ENCODE results near the gene CD151. TPM values are rescaled to one million over a fixed set of nuclear protein-coding genes. Genes with fewer than 3 reads are reported as not detected.

Gene CD151
- total RNA-seq, 1 experiment from 2014 or later, result 127 TPM

DNA sequence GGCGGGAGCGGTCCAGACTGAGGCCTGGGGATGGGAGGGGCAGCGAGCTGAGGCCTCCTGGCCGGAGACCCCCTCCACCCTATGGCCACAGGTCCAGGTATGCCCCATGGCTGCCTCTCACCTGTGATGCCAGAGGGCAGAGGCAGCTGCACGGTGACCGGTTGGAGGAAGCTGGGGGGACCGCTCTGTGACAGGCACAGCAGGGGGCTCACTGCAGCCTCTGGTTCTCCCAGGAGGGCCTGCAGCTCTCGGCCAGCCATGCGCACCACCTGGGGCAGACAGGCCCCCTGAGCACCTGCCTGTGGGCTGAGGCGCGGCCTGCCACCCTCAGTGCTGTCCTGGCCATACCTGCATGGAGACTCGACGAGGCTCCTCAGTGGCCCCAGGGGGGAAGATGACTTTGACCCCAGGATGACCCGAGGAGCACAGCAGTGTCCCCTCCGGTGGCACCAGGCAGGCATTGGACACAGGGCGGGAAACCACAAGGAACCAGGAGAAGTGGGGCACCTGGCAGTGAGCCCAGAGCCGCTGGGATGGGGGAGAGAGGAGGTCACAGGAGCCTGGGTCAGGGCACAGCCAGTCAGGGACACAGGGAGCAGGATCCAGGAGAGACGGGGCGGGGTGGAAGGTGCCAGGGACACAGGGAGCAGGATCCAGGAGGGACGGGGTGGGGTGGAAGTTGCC, 31.5 kb upstream of the CD151 start:
- ChIA-PET POLR2A (ENCODE audit: low non-redundant PET) (no interaction called here), CTCF (no interaction called here)
- DNase-seq (ENCODE audit: low spot score), result no peak
- Histone ChIP-seq H3K27me3 (replicated peaks; ENCODE audit: insufficient read depth, low read depth, low read length, poor library complexity) (no peaks in the 10 kb centered on the region), H3K4me3 (ENCODE audit: low read depth, low read length, poor library complexity, severe bottlenecking) (no peak overlapping the region), H3K36me3 (ENCODE audit: insufficient read depth, low read length, poor library complexity, severe bottlenecking) (peaks cover 13% of the 10 kb centered on the region), H3K27ac (ENCODE audit: low read depth, low read length, poor library complexity, severe bottlenecking) (no peak overlapping the region), H3K9me3 (ENCODE audit: low read depth, low read length, poor library complexity, severe bottlenecking) (no peaks in the 10 kb centered on the region), H3K4me1 (ENCODE audit: insufficient read depth, low read length, poor library complexity, severe bottlenecking) (no peaks in the 10 kb centered on the region)
- no TSS peak for BruUV-seq (replicated peaks)
- intact Hi-C loops (cut with micrococcal nuclease; ENCODE audit: unreplicated experiment), result no loop called here
- TF ChIP-seq EZH2 (IDR thresholded peaks at IDR 0.05; ENCODE audit: borderline replicate concordance, low read depth, low read length, poor library complexity, severe bottlenecking), result no peak
- TF ChIP-seq, protein P1, sequence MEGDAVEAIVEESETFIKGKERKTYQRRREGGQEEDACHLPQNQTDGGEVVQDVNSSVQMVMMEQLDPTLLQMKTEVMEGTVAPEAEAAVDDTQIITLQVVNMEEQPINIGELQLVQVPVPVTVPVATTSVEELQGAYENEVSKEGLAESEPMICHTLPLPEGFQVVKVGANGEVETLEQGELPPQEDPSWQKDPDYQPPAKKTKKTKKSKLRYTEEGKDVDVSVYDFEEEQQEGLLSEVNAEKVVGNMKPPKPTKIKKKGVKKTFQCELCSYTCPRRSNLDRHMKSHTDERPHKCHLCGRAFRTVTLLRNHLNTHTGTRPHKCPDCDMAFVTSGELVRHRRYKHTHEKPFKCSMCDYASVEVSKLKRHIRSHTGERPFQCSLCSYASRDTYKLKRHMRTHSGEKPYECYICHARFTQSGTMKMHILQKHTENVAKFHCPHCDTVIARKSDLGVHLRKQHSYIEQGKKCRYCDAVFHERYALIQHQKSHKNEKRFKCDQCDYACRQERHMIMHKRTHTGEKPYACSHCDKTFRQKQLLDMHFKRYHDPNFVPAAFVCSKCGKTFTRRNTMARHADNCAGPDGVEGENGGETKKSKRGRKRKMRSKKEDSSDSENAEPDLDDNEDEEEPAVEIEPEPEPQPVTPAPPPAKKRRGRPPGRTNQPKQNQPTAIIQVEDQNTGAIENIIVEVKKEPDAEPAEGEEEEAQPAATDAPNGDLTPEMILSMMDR (conservative IDR thresholded peaks at IDR 0.05; ENCODE audit: low read depth, low read length), result no peak

DNA sequence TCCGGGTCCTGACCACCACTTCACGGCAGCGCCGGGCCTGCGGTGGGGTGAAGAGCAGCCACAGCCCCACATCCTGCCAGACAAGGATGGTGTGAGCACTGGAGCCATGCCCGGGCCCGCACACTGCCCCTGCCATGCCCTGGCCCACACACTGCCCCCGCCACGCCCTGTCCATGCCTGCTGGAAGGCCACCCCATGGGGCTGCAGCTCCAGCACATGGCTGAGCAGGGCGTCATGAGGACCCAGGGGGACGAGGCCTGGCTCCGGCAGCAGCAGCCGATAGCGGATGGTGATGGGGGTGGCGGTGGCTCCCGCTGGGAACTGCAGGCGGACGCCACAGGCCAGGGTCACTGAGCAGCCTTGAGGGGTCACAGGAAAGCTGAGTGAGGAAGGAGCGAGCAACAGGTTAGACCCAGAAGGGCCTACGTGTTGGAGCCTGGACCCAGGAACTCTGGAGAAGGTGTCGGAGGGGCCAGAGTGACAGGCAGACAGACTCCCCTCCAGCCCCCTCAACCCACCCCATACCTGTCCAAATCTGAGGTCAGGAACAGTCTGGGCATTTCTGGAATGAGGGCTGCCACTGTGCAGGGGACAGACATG, 30.6 kb upstream of the CD151 start:
- CTCF ChIA-PET, result no interaction called here
- no peak for DNase-seq (ENCODE audit: low spot score)
- Histone ChIP-seq H3K27me3 (replicated peaks; ENCODE audit: insufficient read depth, low read depth, low read length, poor library complexity) (no peaks in the 10 kb centered on the region), H3K4me1 (ENCODE audit: insufficient read depth, low read length, poor library complexity, severe bottlenecking) (no peaks in the 10 kb centered on the region), H3K36me3 (ENCODE audit: insufficient read depth, low read length, poor library complexity, severe bottlenecking) (peaks cover 13% of the 10 kb centered on the region), H3K27ac (ENCODE audit: low read depth, low read length, poor library complexity, severe bottlenecking) (no peak overlapping the region), H3K9me3 (ENCODE audit: low read depth, low read length, poor library complexity, severe bottlenecking) (no peaks in the 10 kb centered on the region), H3K4me3 (ENCODE audit: low read depth, low read length, poor library complexity, severe bottlenecking) (no peak overlapping the region)
- TF ChIP-seq, protein P1 (conservative IDR thresholded peaks at IDR 0.05; ENCODE audit: low read depth, low read length), result no peak
- no peak for TF ChIP-seq EZH2 (IDR thresholded peaks at IDR 0.05; ENCODE audit: borderline replicate concordance, low read depth, low read length, poor library complexity, severe bottlenecking)
- BruUV-seq (replicated peaks), result no TSS peak
- POLR2A ChIA-PET (ENCODE audit: low non-redundant PET), result no interaction called here
- intact Hi-C loops (cut with micrococcal nuclease; ENCODE audit: unreplicated experiment), result no loop called here

DNA sequence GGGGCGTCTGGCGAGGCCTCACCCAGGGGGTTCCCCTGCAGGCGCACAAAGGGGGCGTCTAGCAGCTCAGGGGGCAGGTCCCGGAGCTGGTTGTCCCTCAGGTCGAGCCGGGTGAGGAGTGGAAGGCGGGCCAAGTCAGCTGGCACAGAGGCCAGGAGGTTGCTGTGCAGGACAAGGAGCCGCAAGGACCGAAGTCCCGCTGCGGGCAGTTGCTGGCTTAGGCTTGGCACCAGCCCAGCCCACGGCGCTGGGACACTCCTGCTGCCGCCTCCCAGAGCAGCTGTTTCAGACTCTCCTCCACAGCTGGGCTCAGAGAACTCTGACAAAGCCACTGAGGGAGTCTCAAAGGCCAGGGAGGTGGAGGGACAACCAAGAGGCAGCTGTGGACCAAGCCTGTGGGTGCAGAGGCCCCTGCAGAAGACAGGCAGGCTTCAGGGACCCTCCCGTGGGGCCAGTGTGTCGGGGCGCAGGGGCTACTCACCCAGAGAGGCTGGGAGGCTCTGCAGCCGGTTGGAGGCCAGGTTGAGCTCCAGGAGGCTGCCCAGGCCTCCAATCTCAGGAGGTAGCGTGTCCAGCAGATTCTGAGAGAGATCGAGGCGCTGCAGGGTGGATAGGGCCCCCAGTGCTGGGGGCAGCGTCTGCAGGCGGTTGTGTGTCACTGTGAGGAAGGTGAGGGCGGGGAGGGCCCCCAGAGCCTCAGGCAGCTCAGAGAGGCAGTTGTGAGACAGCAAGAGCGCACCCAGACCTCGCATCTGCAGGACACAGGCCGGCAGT, 29.9 kb upstream of the CD151 start:
- no peak for DNase-seq (ENCODE audit: low spot score)

More for the DNA sequence above, 29.9 kb upstream of the CD151 start:
- intact Hi-C loops (cut with micrococcal nuclease; ENCODE audit: unreplicated experiment), result no loop called here
- Histone ChIP-seq H3K4me1 (ENCODE audit: insufficient read depth, low read length, poor library complexity, severe bottlenecking) (no peaks in the 10 kb centered on the region), H3K36me3 (ENCODE audit: insufficient read depth, low read length, poor library complexity, severe bottlenecking) (peaks cover 13% of the 10 kb centered on the region), H3K9me3 (ENCODE audit: low read depth, low read length, poor library complexity, severe bottlenecking) (no peaks in the 10 kb centered on the region), H3K4me3 (ENCODE audit: low read depth, low read length, poor library complexity, severe bottlenecking) (no peak overlapping the region), H3K27me3 (replicated peaks; ENCODE audit: insufficient read depth, low read depth, low read length, poor library complexity) (no peaks in the 10 kb centered on the region), H3K27ac (ENCODE audit: low read depth, low read length, poor library complexity, severe bottlenecking) (no peak overlapping the region)
- ChIA-PET CTCF (no interaction called here), POLR2A (ENCODE audit: low non-redundant PET) (no interaction called here)
- BruUV-seq (replicated peaks), result no TSS peak
- no peak for TF ChIP-seq EZH2 (IDR thresholded peaks at IDR 0.05; ENCODE audit: borderline replicate concordance, low read depth, low read length, poor library complexity, severe bottlenecking)
- TF ChIP-seq, protein P1 (conservative IDR thresholded peaks at IDR 0.05; ENCODE audit: low read depth, low read length), result no peak
